Loucy (cell line): ENCODE results near the gene ZNF385C.

ENCODE experiments used
- H2AFZ ChIP-seq: fragments of 200-600 bp; sonication (generic); 2 replicates; pipeline ENCODE4 v1.6.0; 2016; ENCODE audit warnings: antibody characterized with exemption, mild to moderate bottlenecking, low read length, moderate library complexity
- H3F3A ChIP-seq: fragments of 200-600 bp; 2 replicates; pipeline ENCODE4 v1.6.0; 2016; ENCODE audit warnings: antibody characterized with exemption, low read depth, mild to moderate bottlenecking
- H3K27me3 ChIP-seq: fragments of 200-600 bp; sonication (generic); 2 replicates; pipeline ENCODE4 v1.6.1; 2014; ENCODE audit warnings: low read length, mild to moderate bottlenecking; ENCODE audit not compliant: insufficient read depth, poor library complexity, severe bottlenecking
- H3K36me3 ChIP-seq: fragments of 200-600 bp; sonication (generic); 2 replicates; pipeline ENCODE4 v1.6.1; 2016; ENCODE audit warnings: low read length; ENCODE audit not compliant: insufficient read depth
- H3K4me1 ChIP-seq: fragments of 200-600 bp; sonication (generic); 2 replicates; pipeline ENCODE4 v1.5.1; 2014; ENCODE audit warnings: low read length, mild to moderate bottlenecking; ENCODE audit not compliant: insufficient read depth, poor library complexity, severe bottlenecking
- H3K4me2 ChIP-seq: fragments of 200-600 bp; sonication (generic); 2 replicates; pipeline ENCODE4 v1.6.0; 2014; ENCODE audit warnings: antibody characterized with exemption, low read length, low read depth, mild to moderate bottlenecking; ENCODE audit not compliant: poor library complexity, severe bottlenecking
- H3K4me3 ChIP-seq: fragments of 200-600 bp; sonication (generic); 2 replicates; pipeline ENCODE4 v1.5.1; 2014; ENCODE audit warnings: low read length, mild to moderate bottlenecking, mixed read lengths; ENCODE audit not compliant: poor library complexity, severe bottlenecking
- H3K79me2 ChIP-seq: fragments of 200-600 bp; sonication (generic); 2 replicates; pipeline ENCODE4 v1.6.1; 2014; ENCODE audit warnings: low read length; ENCODE audit not compliant: insufficient read depth
- H3K9ac ChIP-seq: fragments of 200-600 bp; sonication (generic); 2 replicates; pipeline ENCODE4 v1.6.0; 2014; ENCODE audit warnings: mild to moderate bottlenecking, low read depth, low read length, moderate library complexity; ENCODE audit not compliant: poor library complexity, severe bottlenecking
- H3K9me2 ChIP-seq: fragments of 200-600 bp; sonication (generic); replicated peaks from 2 replicates; pipeline ENCODE4 v1.6.1; 2016; ENCODE audit warnings: low read depth, low read length, mixed read lengths
- H3K9me3 ChIP-seq: fragments of 200-600 bp; sonication (generic); 2 replicates; pipeline ENCODE4 v1.6.1; 2014; ENCODE audit warnings: mild to moderate bottlenecking, antibody characterized with exemption, low read length, low read depth; ENCODE audit not compliant: insufficient read depth
- H4K20me1 ChIP-seq: fragments of 200-600 bp; sonication (generic); 2 replicates; pipeline ENCODE4 v1.6.0; 2014; ENCODE audit warnings: antibody characterized with exemption, low read length, mild to moderate bottlenecking; ENCODE audit not compliant: insufficient read depth, poor library complexity, severe bottlenecking
- EZH2phosphoT487 ChIP-seq: fragments of 200-600 bp; IDR thresholded peaks from 2 replicates; pipeline ENCODE4 v1.6.1; 2018; ENCODE audit warnings: antibody characterized with exemption, mild to moderate bottlenecking, moderate library complexity, borderline replicate concordance
- TF ChIP-seq, protein P1 (sequence below): fragments of 200-600 bp; sonication (generic); conservative IDR thresholded peaks from 2 replicates; pipeline ENCODE4 v1.5.1; 2014; ENCODE audit warnings: mild to moderate bottlenecking, antibody characterized with exemption, low read length

The ZNF385C gene

DNA sequence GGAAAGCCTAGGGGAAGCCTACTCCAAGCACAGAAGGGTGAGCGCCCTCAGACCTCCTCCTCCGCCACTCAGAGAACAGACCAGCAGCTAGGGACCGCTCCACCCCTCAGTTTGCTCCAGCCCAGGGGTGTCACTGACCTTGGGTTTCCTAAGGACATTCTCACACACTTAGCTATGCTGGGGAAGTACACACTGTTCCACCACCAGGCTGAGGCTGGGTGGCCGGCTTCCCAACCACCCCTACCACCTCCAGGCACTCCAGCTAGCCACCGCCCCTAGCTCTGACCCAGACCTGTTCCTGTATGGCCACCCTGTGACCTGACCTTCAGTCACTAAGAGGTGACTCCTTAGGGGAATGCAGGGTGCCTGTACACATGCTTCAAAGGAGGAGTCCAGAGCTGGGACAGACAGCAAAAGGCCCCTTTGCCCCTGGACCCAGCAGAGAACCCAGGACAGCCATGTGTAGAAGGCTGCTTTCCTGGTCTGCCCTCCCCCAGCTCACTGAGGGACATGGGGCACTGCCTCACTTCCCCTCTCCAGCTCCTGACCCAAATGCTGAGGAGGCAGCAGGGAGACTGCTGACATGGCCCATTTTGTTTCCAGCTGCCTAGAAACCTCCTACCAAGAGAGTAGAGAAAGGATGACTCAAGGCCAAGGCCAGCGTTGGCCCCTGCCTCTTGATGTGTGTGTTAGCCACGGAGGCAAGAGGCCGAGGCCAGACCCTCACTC is 31.0 kb upstream of the ZNF385C start:
- H3K36me3 ChIP-seq = peaks cover 65% of the 10 kb centered on the region; the same call in 1 of the 2 replicates
- peaks cover 31% of the 10 kb centered on the region for H3K4me1 ChIP-seq
- H3K4me2 ChIP-seq = no peak overlapping the region
- no peak overlapping the region for H2AFZ ChIP-seq
- H3K9me3 ChIP-seq = no peaks in the 10 kb centered on the region
- H3K4me3 ChIP-seq = no peak overlapping the region
- no peak overlapping the region for H3K9ac ChIP-seq
- no peaks in the 10 kb centered on the region for H3F3A ChIP-seq
- TF ChIP-seq, protein P1, sequence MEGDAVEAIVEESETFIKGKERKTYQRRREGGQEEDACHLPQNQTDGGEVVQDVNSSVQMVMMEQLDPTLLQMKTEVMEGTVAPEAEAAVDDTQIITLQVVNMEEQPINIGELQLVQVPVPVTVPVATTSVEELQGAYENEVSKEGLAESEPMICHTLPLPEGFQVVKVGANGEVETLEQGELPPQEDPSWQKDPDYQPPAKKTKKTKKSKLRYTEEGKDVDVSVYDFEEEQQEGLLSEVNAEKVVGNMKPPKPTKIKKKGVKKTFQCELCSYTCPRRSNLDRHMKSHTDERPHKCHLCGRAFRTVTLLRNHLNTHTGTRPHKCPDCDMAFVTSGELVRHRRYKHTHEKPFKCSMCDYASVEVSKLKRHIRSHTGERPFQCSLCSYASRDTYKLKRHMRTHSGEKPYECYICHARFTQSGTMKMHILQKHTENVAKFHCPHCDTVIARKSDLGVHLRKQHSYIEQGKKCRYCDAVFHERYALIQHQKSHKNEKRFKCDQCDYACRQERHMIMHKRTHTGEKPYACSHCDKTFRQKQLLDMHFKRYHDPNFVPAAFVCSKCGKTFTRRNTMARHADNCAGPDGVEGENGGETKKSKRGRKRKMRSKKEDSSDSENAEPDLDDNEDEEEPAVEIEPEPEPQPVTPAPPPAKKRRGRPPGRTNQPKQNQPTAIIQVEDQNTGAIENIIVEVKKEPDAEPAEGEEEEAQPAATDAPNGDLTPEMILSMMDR = no peak
- TF ChIP-seq EZH2phosphoT487 = no peak
- no peaks in the 10 kb centered on the region for H3K27me3 ChIP-seq
- H3K79me2 ChIP-seq = peaks cover 39% of the 10 kb centered on the region
- no peaks in the 10 kb centered on the region for H3K9me2 ChIP-seq
- peaks cover 18% of the 10 kb centered on the region for H4K20me1 ChIP-seq

DNA sequence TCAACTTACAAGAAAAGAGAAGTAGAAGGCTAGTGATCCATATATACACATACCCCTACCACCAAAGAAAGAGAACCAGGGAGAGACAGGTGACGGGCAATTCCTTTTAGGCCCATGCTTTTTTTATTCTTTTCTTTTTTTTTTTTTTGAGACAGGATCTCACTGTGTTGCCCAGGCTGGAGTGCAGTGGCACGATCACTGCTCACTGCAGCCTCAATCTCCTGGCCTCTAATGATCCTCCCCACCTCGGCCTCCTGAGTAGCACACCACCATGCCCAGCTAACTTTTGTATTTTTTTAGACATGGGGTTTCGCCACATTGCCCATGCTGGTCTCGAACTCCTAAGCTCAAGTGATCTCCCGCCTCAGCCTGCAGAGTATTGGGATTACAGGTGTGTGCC is 29.1 kb upstream of the ZNF385C start:
- Histone ChIP-seq H4K20me1 (peaks cover 2% of the 10 kb centered on the region), H3F3A (no peaks in the 10 kb centered on the region), H3K4me1 (peaks cover 13% of the 10 kb centered on the region), H3K79me2 (peaks cover 20% of the 10 kb centered on the region), H2AFZ (no peak overlapping the region), H3K27me3 (no peaks in the 10 kb centered on the region), H3K9me3 (no peaks in the 10 kb centered on the region), H3K9me2 (no peaks in the 10 kb centered on the region), H3K36me3 (peaks cover 70% of the 10 kb centered on the region; the same call in 1 of the 2 replicates), H3K9ac (no peak overlapping the region), H3K4me2 (no peak overlapping the region), H3K4me3 (no peak overlapping the region)
- TF ChIP-seq EZH2phosphoT487 = no peak
- TF ChIP-seq, protein P1 = no peak

- H3K4me1 ChIP-seq = peaks cover 7% of the 10 kb centered on the region
- H3K4me2 ChIP-seq = no peak overlapping the region
- no peaks in the 10 kb centered on the region for H3K9me3 ChIP-seq
- no peaks in the 10 kb centered on the region for H3K27me3 ChIP-seq
- H3K9ac ChIP-seq = no peak overlapping the region
- H3K4me3 ChIP-seq = no peak overlapping the region
- peaks cover 15% of the 10 kb centered on the region for H3K79me2 ChIP-seq
- H3F3A ChIP-seq = no peaks in the 10 kb centered on the region
- peaks cover 70% of the 10 kb centered on the region; the same call in 1 of the 2 replicates for H3K36me3 ChIP-seq
- H4K20me1 ChIP-seq = no peaks in the 10 kb centered on the region
- no peak for TF ChIP-seq EZH2phosphoT487
- TF ChIP-seq, protein P1 = no peak
- H3K9me2 ChIP-seq = no peaks in the 10 kb centered on the region
- no peak overlapping the region for H2AFZ ChIP-seq
These were observed 28.6 kb upstream of the ZNF385C start for GRCh38 chr17:42126836-42127235.
